ENCODE results near the gene MKX.
"Not testable (repeated sequence)": the region's sequence is repeated elsewhere in the genome, so short reads cannot be mapped to it uniquely, and the experiment has no call there.

The MKX gene

DNA sequence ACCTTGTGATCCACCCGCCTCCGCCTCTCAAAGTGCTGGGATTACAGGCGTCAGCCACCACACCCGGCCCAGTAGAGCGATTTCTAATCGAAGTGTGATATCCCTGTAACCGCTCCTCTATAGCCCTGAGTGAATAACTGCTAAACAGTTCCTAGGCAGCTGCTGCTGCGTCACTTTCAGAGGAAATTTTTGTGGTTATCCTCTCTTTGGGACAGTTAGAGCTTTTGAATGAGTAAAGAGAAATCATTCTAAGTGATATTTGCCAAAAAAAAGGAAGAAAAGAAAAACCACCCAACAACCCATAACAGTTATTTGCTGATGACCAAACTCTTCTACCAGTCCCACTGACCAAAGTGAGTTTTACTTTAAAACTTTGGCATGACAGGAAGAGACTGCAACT is 59.9 kb downstream of the MKX start:
- Mint-ChIP-seq H3K4me3 (no peak overlapping the region), H3K36me3 (no peaks in the 10 kb centered on the region), H3K9me3 (no peaks in the 10 kb centered on the region), H3K27ac (no peak overlapping the region), H3K4me1 (no peaks in the 10 kb centered on the region), H3K27me3 (peaks cover 10% of the 10 kb centered on the region)

DNA sequence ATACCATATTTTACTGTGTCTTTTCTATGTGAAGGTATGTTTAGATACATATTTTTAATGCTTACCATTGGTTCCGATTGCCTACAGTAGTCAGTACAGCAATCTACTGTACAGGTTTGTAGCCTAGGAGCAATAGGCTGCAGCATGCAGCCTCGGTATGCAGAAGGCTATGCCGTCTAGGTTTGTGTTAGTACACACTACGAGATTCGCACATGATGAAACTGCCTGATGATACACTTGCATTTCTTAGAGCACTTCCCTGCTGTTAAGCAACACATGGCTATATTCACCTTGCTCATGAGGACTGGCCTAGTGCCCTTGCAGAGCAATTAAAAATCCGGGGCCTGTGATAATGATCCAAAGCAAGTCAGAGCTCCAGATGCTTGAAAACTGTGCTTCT is 62.4 kb downstream of the MKX start:
- peaks cover 7% of the 10 kb centered on the region for H3K27me3 Mint-ChIP-seq
- no peaks in the 10 kb centered on the region for H3K9me3 Mint-ChIP-seq
- H3K4me3 Mint-ChIP-seq: no peak overlapping the region

DNA sequence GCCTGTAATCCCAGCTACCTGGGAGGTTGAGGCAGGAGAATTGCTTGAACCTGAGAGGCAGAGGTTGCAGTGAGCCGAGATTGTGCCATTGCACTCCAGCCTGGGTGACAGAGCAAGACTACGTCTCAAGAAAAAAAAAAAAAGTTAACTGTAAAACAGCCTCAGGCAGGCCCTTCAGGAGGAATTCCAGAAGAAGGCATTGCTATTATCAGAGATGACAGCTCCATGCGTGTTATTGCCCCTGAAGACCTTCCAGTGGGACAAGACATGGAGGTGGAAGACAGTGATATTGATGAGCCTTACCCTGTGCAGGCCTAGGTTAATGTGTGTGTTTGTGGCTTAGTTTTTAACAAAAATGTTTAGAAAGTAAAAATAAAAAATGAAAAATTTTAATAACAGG is 63.8 kb downstream of the MKX start:
- not testable (repeated sequence) for H3K27me3 Mint-ChIP-seq, H3K36me3 Mint-ChIP-seq, H3K4me1 Mint-ChIP-seq, H3K27ac Mint-ChIP-seq, H3K9me3 Mint-ChIP-seq, H3K4me3 Mint-ChIP-seq

More for the DNA sequence above, 62.4 kb downstream of the MKX start:
- Mint-ChIP-seq H3K36me3 (no peaks in the 10 kb centered on the region), H3K27ac (no peak overlapping the region), H3K4me1 (no peaks in the 10 kb centered on the region)

DNA sequence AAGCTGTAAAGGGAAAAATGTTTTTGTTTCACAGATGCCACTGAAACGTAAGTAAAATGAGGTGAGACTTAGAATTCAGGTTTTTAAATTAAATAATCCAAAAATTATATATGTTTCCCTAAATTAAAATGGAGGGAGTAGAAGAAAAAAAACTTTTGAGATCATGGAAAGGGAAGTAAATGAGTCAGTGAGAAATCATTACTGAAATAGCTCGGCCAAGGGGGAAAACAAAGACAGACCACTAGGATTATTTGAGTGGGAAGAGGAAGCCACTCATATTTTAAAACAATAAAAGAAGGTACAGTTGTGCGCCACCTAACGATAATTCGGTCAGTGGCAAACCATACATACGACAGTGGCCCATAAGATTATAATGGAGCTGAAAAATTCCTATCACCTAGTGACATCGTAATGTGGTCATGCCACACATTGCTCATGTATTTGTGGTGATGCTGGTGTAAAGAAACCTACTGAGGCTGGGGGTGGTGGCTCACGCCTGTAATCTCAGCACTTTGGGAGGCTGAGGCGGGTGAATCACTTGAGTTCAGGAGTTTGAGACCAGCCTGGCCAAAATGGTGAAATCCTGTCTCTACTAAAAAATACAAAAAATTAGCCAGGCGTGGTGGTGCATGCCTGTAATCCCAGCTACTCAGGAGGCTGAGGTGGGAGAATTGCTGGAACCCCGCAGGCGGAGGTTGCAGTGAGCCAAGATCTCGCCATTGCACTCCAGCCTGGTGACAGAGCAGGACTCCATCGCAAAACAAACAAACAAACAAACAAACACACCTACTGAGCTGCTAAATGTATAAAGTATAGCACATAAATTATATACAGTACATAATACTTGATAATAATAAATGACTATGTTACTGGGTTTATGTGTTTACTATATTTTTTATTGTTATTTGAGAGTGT is 64.7 kb downstream of the MKX start:
- Mint-ChIP-seq H3K9me3 (no peaks in the 10 kb centered on the region), H3K27ac (no peak overlapping the region), H3K4me3 (no peak overlapping the region), H3K36me3 (no peaks in the 10 kb centered on the region), H3K4me1 (no peaks in the 10 kb centered on the region), H3K27me3 (no peaks in the 10 kb centered on the region)

DNA sequence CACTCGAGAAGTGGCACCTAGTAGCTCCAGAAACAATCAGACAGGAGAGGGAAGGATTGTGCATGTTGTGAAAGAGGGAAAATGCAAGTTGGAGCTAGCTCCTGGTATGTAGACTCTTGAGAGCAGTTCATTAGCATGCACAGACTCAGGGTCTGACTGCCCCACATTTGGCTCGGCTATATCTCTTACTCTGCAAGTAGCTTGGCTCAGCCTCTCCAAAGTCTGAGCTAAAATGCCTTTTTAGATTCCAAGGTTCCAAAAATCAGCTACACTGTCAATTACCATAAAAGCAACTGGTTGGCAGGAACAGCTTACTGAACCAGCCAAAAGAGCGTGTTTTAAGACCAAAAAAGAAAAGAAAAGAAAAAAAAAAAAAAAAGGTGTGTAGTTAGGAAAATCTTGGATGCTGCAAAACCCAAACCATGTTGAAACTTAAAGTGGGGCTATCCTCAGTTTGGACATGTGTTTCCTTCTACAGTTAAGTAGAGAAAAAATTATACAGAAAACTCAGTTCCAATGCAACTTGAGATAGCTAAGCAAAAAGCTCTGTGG is 65.5 kb downstream of the MKX start:
- no peaks in the 10 kb centered on the region for H3K9me3 Mint-ChIP-seq
- H3K4me3 Mint-ChIP-seq: no peak overlapping the region
- H3K4me1 Mint-ChIP-seq: no peaks in the 10 kb centered on the region
- no peaks in the 10 kb centered on the region for H3K36me3 Mint-ChIP-seq
- no peak overlapping the region for H3K27ac Mint-ChIP-seq
- no peaks in the 10 kb centered on the region for H3K27me3 Mint-ChIP-seq

DNA sequence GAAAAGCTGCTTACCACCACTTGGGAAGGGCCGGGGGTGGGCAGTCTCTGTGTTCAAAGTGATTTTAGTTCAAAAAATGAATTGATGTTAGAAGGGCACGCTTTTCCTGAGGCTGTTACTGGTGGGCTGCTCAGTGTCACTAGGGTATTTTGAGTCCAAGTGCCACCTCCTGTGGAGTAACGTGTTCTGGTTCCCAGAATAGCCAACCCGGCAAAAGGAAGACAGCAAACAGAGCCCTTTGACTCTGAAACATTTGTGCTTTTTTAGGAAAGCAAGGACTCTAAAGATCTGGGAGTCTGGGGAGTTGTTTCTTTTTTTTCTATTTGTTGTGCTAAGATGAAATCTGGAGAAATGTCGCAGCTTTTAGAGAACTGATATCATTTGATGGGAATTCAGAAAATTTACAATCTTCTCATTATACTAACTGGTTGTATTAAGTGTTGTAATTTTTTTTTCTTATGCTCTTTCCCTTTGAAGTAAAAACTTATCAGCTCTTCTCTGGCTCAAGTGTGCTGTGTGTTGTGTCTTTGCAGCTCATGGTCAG is 66.2 kb downstream of the MKX start:
- no peak overlapping the region for H3K4me3 Mint-ChIP-seq
- H3K4me1 Mint-ChIP-seq: no peaks in the 10 kb centered on the region
- H3K9me3 Mint-ChIP-seq: no peaks in the 10 kb centered on the region
- H3K36me3 Mint-ChIP-seq: no peaks in the 10 kb centered on the region
- H3K27ac Mint-ChIP-seq: no peak overlapping the region
- H3K27me3 Mint-ChIP-seq: no peaks in the 10 kb centered on the region

DNA sequence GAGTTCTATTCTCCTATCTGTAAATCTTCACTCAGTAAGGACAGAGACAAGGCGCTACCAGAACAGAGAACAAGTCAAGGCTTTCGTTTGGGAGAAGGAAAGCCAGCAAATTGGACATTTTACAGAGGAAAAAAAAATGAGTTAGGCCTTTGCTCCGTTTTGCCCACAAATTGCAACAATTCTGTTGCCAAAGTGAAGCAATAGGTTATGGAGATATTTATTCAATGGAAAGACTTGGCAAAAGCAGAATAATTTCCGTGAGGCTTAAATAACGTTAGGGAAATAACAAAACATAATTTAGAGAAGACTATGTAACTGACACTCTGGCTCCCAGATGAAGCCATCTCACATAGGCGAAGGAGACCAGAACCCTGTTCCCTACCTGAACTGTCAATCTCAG is 67.5 kb downstream of the MKX start:
- Mint-ChIP-seq H3K36me3 (no peaks in the 10 kb centered on the region), H3K27ac (no peak overlapping the region), H3K27me3 (no peaks in the 10 kb centered on the region), H3K4me3 (no peak overlapping the region), H3K4me1 (no peaks in the 10 kb centered on the region), H3K9me3 (no peaks in the 10 kb centered on the region)

DNA sequence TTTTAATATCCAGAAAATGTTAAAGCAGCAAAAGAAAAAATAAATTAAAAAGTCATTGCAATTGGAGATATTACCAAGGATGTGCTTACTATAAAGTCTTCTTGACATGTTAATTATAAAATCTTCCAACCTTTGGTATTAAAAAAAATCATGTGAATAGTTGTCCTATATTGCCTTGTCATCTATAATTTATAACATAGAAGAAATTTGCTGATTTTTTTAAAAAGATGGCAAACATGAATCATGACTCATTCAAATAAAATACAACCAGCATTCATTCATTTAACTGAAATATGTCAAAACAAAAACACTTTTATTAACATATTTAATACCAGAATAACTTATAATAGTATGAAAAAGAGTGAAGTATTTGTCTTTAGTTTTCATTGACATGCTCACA is 72.6 kb downstream of the MKX start:
- H3K4me3 Mint-ChIP-seq: no peak overlapping the region
- H3K27me3 Mint-ChIP-seq: peaks cover 1% of the 10 kb centered on the region
- H3K36me3 Mint-ChIP-seq: no peaks in the 10 kb centered on the region
- H3K27ac Mint-ChIP-seq: no peak overlapping the region
- H3K4me1 Mint-ChIP-seq: no peaks in the 10 kb centered on the region
- H3K9me3 Mint-ChIP-seq: no peaks in the 10 kb centered on the region

DNA sequence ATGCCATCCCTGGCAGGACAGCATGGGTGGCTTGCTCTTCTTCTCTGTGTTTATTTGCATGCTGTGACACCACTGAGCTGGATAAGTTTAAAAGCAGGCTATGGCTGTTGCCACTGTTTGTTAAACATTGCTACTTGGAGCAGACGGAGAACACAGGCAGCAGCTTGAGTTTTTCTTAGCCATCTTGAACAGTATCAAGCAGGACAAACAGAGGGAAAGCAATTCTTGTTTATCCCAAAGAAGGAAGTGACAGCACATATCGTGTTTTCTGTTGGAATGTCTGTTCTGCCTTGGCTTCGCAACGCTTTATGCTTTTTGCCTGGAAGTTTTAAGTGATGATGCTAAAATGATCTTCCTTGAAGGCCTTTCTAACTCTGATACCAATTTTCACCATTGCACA is 73.8 kb downstream of the MKX start:
- Mint-ChIP-seq H3K27ac (no peak overlapping the region), H3K9me3 (no peaks in the 10 kb centered on the region), H3K36me3 (no peaks in the 10 kb centered on the region), H3K4me3 (no peak overlapping the region), H3K4me1 (no peaks in the 10 kb centered on the region), H3K27me3 (peaks cover 1% of the 10 kb centered on the region)

DNA sequence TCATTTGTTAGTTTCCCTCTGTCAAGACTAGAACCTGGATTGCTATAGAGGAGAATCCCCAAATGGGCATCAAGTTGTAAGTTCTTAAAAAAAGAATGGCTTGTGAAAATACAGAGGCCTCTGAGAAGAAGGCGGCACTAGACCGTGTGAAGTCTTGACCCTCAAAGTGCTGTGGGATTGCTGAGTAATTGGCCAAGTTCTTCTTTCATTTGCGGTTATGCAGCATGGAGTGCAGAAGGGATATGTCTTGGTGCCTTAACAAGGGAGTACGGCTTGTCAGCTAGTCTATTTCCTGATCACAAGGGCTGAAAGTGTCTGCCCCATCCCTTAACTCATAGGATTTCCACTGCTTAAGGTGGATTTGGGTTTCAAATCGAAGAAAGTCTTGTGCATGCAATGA is 81.2 kb downstream of the MKX start:
- Mint-ChIP-seq H3K4me1 (no peaks in the 10 kb centered on the region), H3K27ac (no peak overlapping the region), H3K36me3 (no peaks in the 10 kb centered on the region), H3K27me3 (peaks cover 28% of the 10 kb centered on the region), H3K9me3 (no peaks in the 10 kb centered on the region), H3K4me3 (no peak overlapping the region)

DNA sequence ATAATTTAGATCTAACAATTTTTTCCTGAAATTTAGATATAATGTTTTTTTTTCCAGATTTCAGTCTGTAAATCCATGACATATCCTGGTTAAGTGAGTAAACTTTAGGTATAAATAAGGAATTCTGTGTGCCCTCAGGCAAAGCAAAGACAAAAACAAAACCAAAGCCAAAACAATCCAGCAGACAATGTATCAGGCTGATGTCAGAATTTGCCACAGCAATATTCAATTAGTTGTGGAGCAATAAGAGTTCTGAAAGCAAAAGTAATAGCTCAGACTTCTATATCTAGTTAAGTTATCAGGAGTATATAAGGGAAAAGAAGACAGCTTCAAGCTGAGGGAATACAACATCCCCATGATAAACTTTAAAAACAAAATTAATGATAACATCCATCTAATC is 82.0 kb downstream of the MKX start:
- H3K27me3 Mint-ChIP-seq: peaks cover 27% of the 10 kb centered on the region
- no peaks in the 10 kb centered on the region for H3K36me3 Mint-ChIP-seq
- H3K4me3 Mint-ChIP-seq: no peak overlapping the region
- H3K9me3 Mint-ChIP-seq: no peaks in the 10 kb centered on the region
- no peak overlapping the region for H3K27ac Mint-ChIP-seq
- H3K4me1 Mint-ChIP-seq: no peaks in the 10 kb centered on the region

DNA sequence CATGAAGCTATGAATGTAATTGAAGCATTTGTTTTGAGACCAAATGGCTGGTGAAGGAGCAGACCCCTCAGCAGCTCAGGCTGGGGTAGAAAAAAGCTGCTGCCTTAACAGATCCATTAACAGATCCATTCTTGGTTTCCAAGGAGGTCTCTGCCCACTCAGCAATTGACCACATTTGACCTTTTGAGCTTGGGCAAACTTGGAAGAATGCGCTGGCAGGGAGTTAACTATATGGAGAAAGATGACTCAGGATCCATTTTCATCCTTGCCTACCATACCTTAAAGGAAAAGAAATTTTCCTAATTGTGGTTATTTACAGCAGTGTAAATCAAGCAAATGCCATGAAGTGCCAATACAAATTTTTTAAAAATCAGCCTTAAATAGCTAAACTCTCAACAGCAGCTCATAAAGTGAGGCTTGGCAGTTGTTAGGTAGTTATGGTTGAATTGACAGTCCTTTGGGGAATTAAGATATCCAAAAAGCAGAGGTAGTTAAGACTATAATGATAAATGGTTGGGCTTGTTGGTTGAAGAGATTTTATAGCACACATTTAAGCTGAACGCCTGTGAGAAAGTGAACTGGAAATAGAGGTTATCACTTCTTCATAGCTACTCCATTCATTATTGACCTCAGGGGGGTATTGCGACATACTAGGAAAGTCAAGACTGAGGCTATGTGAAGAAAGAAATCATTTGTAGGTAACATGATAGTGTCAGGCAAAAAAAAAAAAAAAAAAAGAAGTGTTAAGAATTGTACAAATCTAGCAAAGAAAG is 83.9 kb downstream of the MKX start:
- no peaks in the 10 kb centered on the region for H3K9me3 Mint-ChIP-seq
- no peak overlapping the region for H3K4me3 Mint-ChIP-seq
- no peaks in the 10 kb centered on the region for H3K4me1 Mint-ChIP-seq
- no peaks in the 10 kb centered on the region for H3K36me3 Mint-ChIP-seq
- H3K27me3 Mint-ChIP-seq: peaks cover 26% of the 10 kb centered on the region
- no peak overlapping the region for H3K27ac Mint-ChIP-seq

DNA sequence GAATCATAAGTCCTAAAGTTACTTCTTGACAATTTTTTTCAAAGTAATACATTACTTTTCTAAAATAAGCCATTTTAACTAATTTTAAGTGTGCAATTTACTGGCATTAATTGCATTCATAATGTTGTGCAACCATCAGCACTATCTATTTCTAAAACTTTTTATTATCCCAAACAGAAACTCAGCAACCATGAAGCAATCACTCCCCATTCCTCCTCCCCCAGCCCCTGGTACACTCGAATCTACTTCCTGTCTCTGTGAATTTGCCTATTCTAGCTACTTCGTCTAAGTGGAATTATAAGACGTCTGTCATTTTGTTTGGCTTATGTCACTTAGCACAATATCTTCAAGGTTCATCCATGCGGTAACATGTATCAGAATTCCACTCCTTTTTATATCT is 84.9 kb downstream of the MKX start:
- H3K27me3 Mint-ChIP-seq: peaks cover 25% of the 10 kb centered on the region
- H3K36me3 Mint-ChIP-seq: no peaks in the 10 kb centered on the region
- H3K4me1 Mint-ChIP-seq: no peaks in the 10 kb centered on the region
- no peaks in the 10 kb centered on the region for H3K9me3 Mint-ChIP-seq
- H3K27ac Mint-ChIP-seq: no peak overlapping the region
- H3K4me3 Mint-ChIP-seq: no peak overlapping the region

DNA sequence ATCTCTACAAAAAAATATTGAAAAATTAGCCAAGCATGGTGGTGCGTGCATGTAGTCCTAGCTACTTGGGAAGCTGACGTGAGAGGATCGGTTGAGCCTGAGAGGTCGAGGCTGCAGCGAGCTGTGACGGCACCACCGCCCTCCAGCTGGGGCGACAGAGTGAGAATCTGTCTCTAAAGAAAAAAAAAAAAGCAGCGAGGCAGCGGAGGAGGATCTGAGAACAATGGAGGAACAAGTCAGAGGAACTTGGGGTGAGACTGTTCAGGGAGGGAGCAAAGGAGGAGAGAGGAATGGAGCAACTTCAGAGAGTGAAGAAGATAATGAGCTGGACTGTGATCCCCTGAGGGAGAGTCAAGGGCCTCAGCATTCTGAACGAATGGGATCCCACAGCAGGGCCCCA is 85.4 kb downstream of the MKX start:
- peaks cover 21% of the 10 kb centered on the region for H3K27me3 Mint-ChIP-seq
- H3K36me3 Mint-ChIP-seq: no peaks in the 10 kb centered on the region
- H3K27ac Mint-ChIP-seq: no peak overlapping the region
- H3K4me3 Mint-ChIP-seq: no peak overlapping the region
- no peaks in the 10 kb centered on the region for H3K9me3 Mint-ChIP-seq
- no peaks in the 10 kb centered on the region for H3K4me1 Mint-ChIP-seq

DNA sequence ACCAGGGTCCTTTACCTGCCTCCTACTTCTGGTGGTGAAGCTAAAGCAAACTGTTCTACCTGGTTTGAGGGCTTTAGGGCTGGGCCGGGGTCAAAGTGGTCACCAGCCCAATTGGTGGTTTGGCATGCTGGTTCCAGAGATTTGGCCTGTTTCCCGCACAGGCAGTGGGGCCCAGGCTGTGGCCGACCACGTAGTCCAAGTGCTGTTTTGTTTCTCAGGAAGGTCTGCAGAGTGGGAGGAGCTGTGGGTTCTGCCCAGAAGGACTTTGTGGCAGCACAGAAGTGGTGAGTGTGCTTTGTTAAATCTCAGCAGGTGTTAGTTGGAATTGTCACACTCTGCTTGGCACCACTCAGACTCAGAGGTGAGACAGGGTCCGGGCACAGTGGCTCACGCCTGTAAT is 85.8 kb downstream of the MKX start:
- Mint-ChIP-seq H3K27ac (no peak overlapping the region), H3K36me3 (no peaks in the 10 kb centered on the region), H3K27me3 (peaks cover 18% of the 10 kb centered on the region), H3K9me3 (no peaks in the 10 kb centered on the region), H3K4me1 (no peaks in the 10 kb centered on the region), H3K4me3 (no peak overlapping the region)

DNA sequence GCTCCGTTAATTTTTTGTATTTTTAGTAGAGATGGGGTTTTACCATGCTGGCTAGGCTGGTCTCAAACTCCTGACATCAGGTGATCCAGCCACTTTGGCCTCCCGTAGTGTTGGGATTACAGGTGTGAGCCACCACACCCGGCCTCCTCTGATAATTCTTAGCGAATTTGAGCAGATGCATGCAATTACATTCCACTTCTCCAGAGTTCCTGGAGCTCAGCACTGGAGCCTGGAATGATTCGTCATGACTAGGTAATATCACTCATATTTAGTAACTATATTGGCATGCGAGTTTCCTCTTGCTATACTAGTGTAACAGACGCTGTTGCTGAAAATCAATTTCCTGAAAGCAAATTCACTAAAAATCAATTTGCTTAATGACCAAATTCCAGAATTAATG is 86.8 kb downstream of the MKX start:
- no peaks in the 10 kb centered on the region for H3K9me3 Mint-ChIP-seq
- no peak overlapping the region for H3K4me3 Mint-ChIP-seq
- H3K4me1 Mint-ChIP-seq: no peaks in the 10 kb centered on the region
- no peaks in the 10 kb centered on the region for H3K36me3 Mint-ChIP-seq
- H3K27ac Mint-ChIP-seq: no peak overlapping the region
- peaks cover 14% of the 10 kb centered on the region for H3K27me3 Mint-ChIP-seq
